ENCODE measurements around the gene SLC9A2. TPM values are rescaled to one million over a fixed set of nuclear protein-coding genes. Genes with fewer than 3 reads are reported as not detected.

Gene SLC9A2
- total RNA-seq, 1 donor from 2014 or later: not detected

DNA sequence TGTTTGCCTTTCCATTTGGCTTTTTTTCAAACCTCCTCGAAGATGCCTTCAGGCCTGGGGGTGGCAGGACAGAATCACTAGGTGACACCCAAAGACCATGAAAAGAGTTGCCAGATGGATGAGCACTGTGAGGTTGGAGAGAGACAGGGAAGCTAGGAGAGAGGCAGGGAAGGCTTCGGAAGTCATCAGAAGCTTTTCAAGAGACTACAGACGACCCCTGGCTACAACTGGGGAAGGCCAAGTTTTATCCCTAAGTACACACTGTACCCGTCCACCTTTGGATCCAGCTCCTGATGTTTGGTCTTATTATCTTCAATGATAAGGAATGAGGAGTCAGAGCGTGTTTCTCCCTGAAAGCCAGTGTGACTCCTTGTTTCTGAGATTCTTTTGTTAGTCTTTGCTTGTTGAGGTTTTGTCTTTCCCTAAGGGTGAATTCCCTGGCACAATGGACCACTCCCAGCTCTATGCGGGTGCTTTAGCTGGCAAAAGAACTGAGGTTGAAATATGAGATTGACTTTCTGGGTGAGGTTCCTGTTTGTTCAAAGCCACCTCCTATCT lies 33.4 kb upstream of the SLC9A2 start:
- ChIA-PET CTCF (no interaction called here), POLR2A (no interaction called here)
- no peak overlapping the region for H3K27ac Mint-ChIP-seq
- H3K4me3 Mint-ChIP-seq: no peak overlapping the region
- H3K27me3 Mint-ChIP-seq: peaks cover 13% of the 10 kb centered on the region
- DNase-seq (no peak), ATAC-seq (ENCODE audit: low read depth) (no peak)
- H3K9me3 Mint-ChIP-seq: peaks cover 9% of the 10 kb centered on the region
- no peak for TF ChIP-seq CTCF (IDR thresholded peaks at IDR 0.05)
- intact Hi-C loops (cut with micrococcal nuclease): no loop called here
- H3K36me3 Mint-ChIP-seq (ENCODE audit: low read depth): no peaks in the 10 kb centered on the region
- H3K4me1 Mint-ChIP-seq: peaks cover 10% of the 10 kb centered on the region

GRCh38 chr2:102588213-102588939 lies 31.0 kb upstream of the SLC9A2 start:
- Mint-ChIP-seq H3K27me3 (peaks cover 16% of the 10 kb centered on the region), H3K4me3 (no peak overlapping the region), H3K9me3 (no peaks in the 10 kb centered on the region), H3K4me1 (no peaks in the 10 kb centered on the region), H3K27ac (no peak overlapping the region), H3K36me3 (ENCODE audit: low read depth) (no peaks in the 10 kb centered on the region)
- POLR2A ChIA-PET: no interaction called here
- TF ChIP-seq CTCF (IDR thresholded peaks at IDR 0.05): no peak
- CTCF ChIA-PET: no interaction called here
- intact Hi-C loops (cut with micrococcal nuclease): no loop called here
- no peak for DNase-seq
- no peak for ATAC-seq (ENCODE audit: low read depth)

- H3K36me3 Mint-ChIP-seq (ENCODE audit: low read depth): no peaks in the 10 kb centered on the region
- no peaks in the 10 kb centered on the region for H3K9me3 Mint-ChIP-seq
- H3K4me3 Mint-ChIP-seq: no peak overlapping the region
- TF ChIP-seq CTCF (IDR thresholded peaks at IDR 0.05): no peak
- DNase-seq (no peak), ATAC-seq (ENCODE audit: low read depth) (no peak)
- H3K27ac Mint-ChIP-seq: no peak overlapping the region
- POLR2A ChIA-PET: no interaction called here
- no peaks in the 10 kb centered on the region for H3K4me1 Mint-ChIP-seq
- CTCF ChIA-PET: no interaction called here
- intact Hi-C loops (cut with micrococcal nuclease): no loop called here
- peaks cover 16% of the 10 kb centered on the region for H3K27me3 Mint-ChIP-seq
Measured at GRCh38 chr2:102589444-102589843, 29.9 kb upstream of the SLC9A2 start.

- ATAC-seq (ENCODE audit: low read depth) (no peak), DNase-seq (no peak)
- H3K27me3 Mint-ChIP-seq: peaks cover 15% of the 10 kb centered on the region
- no peak overlapping the region for H3K4me3 Mint-ChIP-seq
- POLR2A ChIA-PET: no interaction called here
- TF ChIP-seq CTCF (IDR thresholded peaks at IDR 0.05): no peak
- H3K36me3 Mint-ChIP-seq (ENCODE audit: low read depth): no peaks in the 10 kb centered on the region
- H3K4me1 Mint-ChIP-seq: no peaks in the 10 kb centered on the region
- CTCF ChIA-PET: no interaction called here
- intact Hi-C loops (cut with micrococcal nuclease): loop anchor here (1.0 kb wide), 2 partner anchors 118 to 571 kb away; partner anchors contain the start of gene SLC9A4
- no peak overlapping the region for H3K27ac Mint-ChIP-seq
- no peaks in the 10 kb centered on the region for H3K9me3 Mint-ChIP-seq
Measured at GRCh38 chr2:102591491-102592045, 27.8 kb upstream of the SLC9A2 start.

GRCh38 chr2:102592601-102593000 lies 26.8 kb upstream of the SLC9A2 start:
- Mint-ChIP-seq H3K4me3 (no peak overlapping the region), H3K4me1 (no peaks in the 10 kb centered on the region), H3K36me3 (ENCODE audit: low read depth) (no peaks in the 10 kb centered on the region), H3K9me3 (no peaks in the 10 kb centered on the region), H3K27ac (no peak overlapping the region), H3K27me3 (peaks cover 13% of the 10 kb centered on the region)
- POLR2A ChIA-PET: no interaction called here
- intact Hi-C loops (cut with micrococcal nuclease): loop anchor here (1.0 kb wide), 2 partner anchors 119 to 572 kb away; partner anchors contain the start of gene SLC9A4
- CTCF ChIA-PET: interaction anchor here (1.3 kb wide), 1 partner anchor 120 kb away, joined by 6 read pairs; the partner anchor contains the start of gene SLC9A4
- TF ChIP-seq CTCF (IDR thresholded peaks at IDR 0.05): no peak
- ATAC-seq (ENCODE audit: low read depth) (no peak), DNase-seq (no peak)

All from activated B cell treated with CpG ODN at 0.5 μM for 24 hours (primary cell).